Measurements from ENCODE around the gene NAGS. TPM values are rescaled to one million over a fixed set of nuclear protein-coding genes. Genes with fewer than 3 reads are reported as not detected.
A peak's percentile ranks its signal among the peaks of the same experiment; 100 is the strongest.

NAGS gene
- total RNA-seq, 4 donors from 2014 or later = 0.84 to 7.2 (median 1.8) TPM

- H3K9me3 ChIP-seq = no peaks in the 10 kb centered on the region
- H3K27ac ChIP-seq = no peak overlapping the region
- H3K27me3 ChIP-seq = peaks cover 0 to 74% of the 10 kb centered on the region in 2 donors
- TF ChIP-seq EP300 (IDR thresholded peaks at IDR 0.05) = no peak
- TF ChIP-seq POLR2A (IDR thresholded peaks at IDR 0.05) = no peak
- no peak for TF ChIP-seq CTCF (IDR thresholded peaks at IDR 0.05)
- DNase-seq (ENCODE audit: low spot score in 2 of 2) = no peak
- H3K4me1 ChIP-seq = peaks cover 0 to 9% (median 4%) of the 10 kb centered on the region in 4 donors
- no peaks in the 10 kb centered on the region for H3K36me3 ChIP-seq
- WGBS, 2 donors = 65 to 70% methylated on average over 7 of the region's 7 CpGs
- no peak overlapping the region for H3K4me3 ChIP-seq
Measured at GRCh38 chr17:43979011-43979410, 25.4 kb upstream of the NAGS start.

DNA sequence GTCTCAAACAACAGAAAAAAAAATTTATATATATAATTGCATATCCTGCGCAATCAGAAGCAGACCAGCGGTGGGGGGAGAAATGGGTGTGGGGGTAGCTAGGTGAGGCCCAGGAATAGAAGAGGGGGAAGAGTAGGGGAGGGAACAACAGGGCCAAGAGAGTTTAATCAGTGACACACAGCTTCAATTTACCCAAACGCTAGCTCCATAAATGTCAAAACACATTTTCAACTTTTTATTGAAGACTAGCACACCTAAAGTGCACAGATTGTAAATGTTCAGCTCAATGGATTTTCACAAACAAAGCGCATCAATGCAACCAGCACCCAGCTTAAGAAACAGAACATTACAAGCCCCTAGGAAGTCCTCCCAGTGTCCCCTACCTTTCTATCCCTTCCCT is 24.8 kb upstream of the NAGS start:
- Histone ChIP-seq H3K9me3 (no peaks in the 10 kb centered on the region), H3K27ac (no peak overlapping the region), H3K27me3 (peaks cover 0 to 75% of the 10 kb centered on the region in 2 donors), H3K4me3 (no peak overlapping the region), H3K4me1 (peaks cover 0 to 13% (median 5%) of the 10 kb centered on the region in 4 donors), H3K36me3 (no peaks in the 10 kb centered on the region)
- 75 to 83% methylated on average over 4 of the region's 4 CpGs for WGBS, 2 donors
- DNase-seq (ENCODE audit: low spot score in 2 of 2) = no peak
- no peak for TF ChIP-seq POLR2A (IDR thresholded peaks at IDR 0.05)
- TF ChIP-seq CTCF (IDR thresholded peaks at IDR 0.05) = no peak
- no peak for TF ChIP-seq EP300 (IDR thresholded peaks at IDR 0.05)

GRCh38 chr17:43982171-43982570 is 22.3 kb upstream of the NAGS start:
- H3K4me1 ChIP-seq = peaks cover 0 to 13% (median 5%) of the 10 kb centered on the region in 4 donors

DNA sequence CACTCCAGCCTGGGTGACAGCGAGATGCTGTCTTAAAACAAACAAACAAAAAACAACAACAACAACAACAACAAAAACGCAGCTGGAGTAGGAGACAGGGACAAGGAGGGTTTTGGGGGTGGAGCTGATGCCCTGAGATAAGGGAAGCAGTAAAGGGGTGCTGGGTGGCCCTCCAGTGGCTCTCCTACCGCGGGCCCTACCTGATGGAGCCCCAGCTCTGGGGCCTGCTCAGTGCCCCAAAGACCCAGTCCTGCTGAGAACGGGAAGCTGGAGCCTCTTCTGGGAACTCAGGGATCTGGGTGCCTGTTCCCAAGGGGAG is 21.3 kb upstream of the NAGS start:
- Histone ChIP-seq H3K36me3 (no peaks in the 10 kb centered on the region), H3K27ac (no peak overlapping the region), H3K4me1 (peaks cover 0 to 13% (median 5%) of the 10 kb centered on the region in 4 donors), H3K4me3 (no peak overlapping the region), H3K9me3 (no peaks in the 10 kb centered on the region), H3K27me3 (peaks cover 0 to 93% of the 10 kb centered on the region in 2 donors)
- no peak for DNase-seq (ENCODE audit: low spot score in 2 of 2)
- TF ChIP-seq EP300 (IDR thresholded peaks at IDR 0.05) (no peak), CTCF (IDR thresholded peaks at IDR 0.05) (no peak), POLR2A (IDR thresholded peaks at IDR 0.05) (no peak)
- WGBS, 2 donors = 28 to 30% methylated on average over 5 of the region's 5 CpGs

More at GRCh38 chr17:43982171-43982570, 22.3 kb upstream of the NAGS start:
- H3K27me3 ChIP-seq = peaks cover 0 to 88% of the 10 kb centered on the region in 2 donors
- no peak overlapping the region for H3K27ac ChIP-seq
- H3K36me3 ChIP-seq = no peaks in the 10 kb centered on the region
- H3K9me3 ChIP-seq = no peaks in the 10 kb centered on the region
- WGBS, 2 donors = 69 to 85% methylated on average over 2 of the region's 2 CpGs
- H3K4me3 ChIP-seq = no peak overlapping the region
- TF ChIP-seq EP300 (IDR thresholded peaks at IDR 0.05) (no peak), POLR2A (IDR thresholded peaks at IDR 0.05) (no peak)
- DNase-seq (ENCODE audit: low spot score in 2 of 2) = no peak

DNA sequence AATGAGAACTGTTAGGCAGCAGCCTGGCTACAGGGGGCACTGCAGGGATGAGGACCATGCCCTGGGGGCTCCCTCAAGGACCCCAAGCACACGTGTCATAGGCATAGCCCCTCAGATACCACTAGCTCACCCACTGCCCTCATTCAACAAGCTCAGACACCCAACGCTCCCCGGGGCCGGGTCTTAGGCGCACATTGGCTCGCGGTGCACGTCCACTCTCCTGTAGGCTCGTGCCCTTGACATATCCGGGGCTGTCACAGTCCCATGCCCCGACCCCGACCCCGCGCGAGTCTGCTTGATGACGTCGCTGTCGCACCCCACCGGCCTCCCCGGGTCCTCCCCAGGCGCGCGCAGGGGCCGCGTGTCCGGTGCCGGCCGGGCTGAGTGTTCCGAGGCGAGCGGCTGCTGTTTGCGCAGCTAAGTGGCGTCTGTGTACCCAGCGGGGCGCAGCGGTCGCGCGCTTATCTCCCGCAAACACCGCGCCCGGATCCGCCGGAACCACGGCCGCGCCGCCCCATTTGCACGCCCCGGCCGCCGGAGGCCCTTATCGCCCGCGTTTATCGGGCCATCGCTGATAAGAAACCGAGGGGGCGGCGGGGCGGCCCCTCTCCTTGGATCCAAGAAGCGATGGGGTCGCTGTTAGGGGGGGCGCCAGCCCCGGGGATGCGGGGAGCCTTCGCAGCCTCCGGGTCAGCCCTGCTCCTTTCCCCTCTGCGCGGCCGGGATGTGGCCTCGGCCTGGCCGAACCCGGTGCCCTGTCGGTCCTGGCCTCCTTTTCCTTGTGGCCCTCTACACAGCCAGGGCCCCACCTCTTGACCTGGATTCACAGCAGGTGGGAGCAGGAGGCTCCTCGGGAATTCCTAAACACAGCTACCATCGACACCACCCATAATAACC is 20.7 kb upstream of the NAGS start:
- Histone ChIP-seq H3K27me3 (peaks cover 0 to 97% of the 10 kb centered on the region in 2 donors), H3K4me3 (peak overlapping the region in 3 of 4 donors; percentile 10 to 50 (median 30)), H3K4me1 (peaks cover 0 to 13% (median 5%) of the 10 kb centered on the region in 4 donors), H3K27ac (no peak overlapping the region), H3K36me3 (no peaks in the 10 kb centered on the region), H3K9me3 (no peaks in the 10 kb centered on the region)
- TF ChIP-seq POLR2A (IDR thresholded peaks at IDR 0.05) (no peak), CTCF (IDR thresholded peaks at IDR 0.05) (peak in 1 of 5 experiments; percentile 7), EP300 (IDR thresholded peaks at IDR 0.05) (no peak)
- DNase-seq (ENCODE audit: low spot score in 2 of 2) = no peak
- WGBS, 2 donors = 2 to 8% methylated on average over 30 to 67 of the region's 78 CpGs
